Keratinocyte (primary cell): Measurements from ENCODE around the gene APOC1. TPM values are rescaled to one million over a fixed set of nuclear protein-coding genes. Genes with fewer than 3 reads are reported as not detected.

Experiments
- DNase-seq: peaks from one replicate; pipeline ENCODE4 v3.0.0-alpha.2; 2011; ENCODE audit warnings: low read depth, missing footprints, low spot score
- FAIRE-seq: peaks from 2 replicates; lab custom pipeline; 2011; peaks lifted over from hg19 to GRCh38; lab: Jason Lieb, UNC
- H2AFZ ChIP-seq: 2 replicates; pipeline ENCODE4 v1.6.0; 2012; ENCODE audit warnings: low read length, control low read depth, inconsistent platforms; ENCODE audit not compliant: control insufficient read depth
- H3K27ac ChIP-seq: 2 replicates; pipeline ENCODE4 v1.5.1; 2011; ENCODE audit warnings: low read length; ENCODE audit not compliant: control insufficient read depth, insufficient read depth
- H3K27me3 ChIP-seq: 3 replicates; pipeline ENCODE4 v1.6.0; 2011; ENCODE audit warnings: low read length; ENCODE audit not compliant: control insufficient read depth, insufficient read depth; ENCODE audit errors: extremely low read depth
- H3K36me3 ChIP-seq, 2 experiments: 2 replicates in 1 of 2; 3 replicates in 1 of 2; pipeline ENCODE4 v1.5.1; 2011; ENCODE audit warnings: low read length in 2 of 2, mild to moderate bottlenecking in 1 of 2; ENCODE audit not compliant: control insufficient read depth in 2 of 2, insufficient read depth in 2 of 2; ENCODE audit errors: extremely low read depth in 1 of 2
- H3K4me1 ChIP-seq: 3 replicates; pipeline ENCODE4 v1.5.1; 2011; ENCODE audit warnings: low read length; ENCODE audit not compliant: control insufficient read depth, insufficient read depth; ENCODE audit errors: extremely low read depth
- H3K4me2 ChIP-seq: 3 replicates; pipeline ENCODE4 v1.6.0; 2011; ENCODE audit warnings: low read depth, low read length; ENCODE audit not compliant: control insufficient read depth, insufficient read depth; ENCODE audit errors: extremely low read depth
- H3K4me3 ChIP-seq, 3 experiments: fragments of 200-600 bp in 1 of 3; sonication (generic) in 1 of 3; 2 replicates in 2 of 3; 3 replicates in 1 of 3; pipeline ENCODE4 v1.5.1; 2011 to 2016; ENCODE audit warnings: low read length in 3 of 3, mild to moderate bottlenecking in 3 of 3, control low read depth in 2 of 3, inconsistent platforms in 1 of 3, low read depth in 1 of 3, mixed read lengths in 1 of 3, mixed run types in 1 of 3, moderate library complexity in 1 of 3; ENCODE audit not compliant: control insufficient read depth in 2 of 3, insufficient read depth in 2 of 3; ENCODE audit errors: extremely low read depth in 1 of 3
- H3K79me2 ChIP-seq: 2 replicates; pipeline ENCODE4 v1.6.0; 2012; ENCODE audit warnings: low read length; ENCODE audit not compliant: control insufficient read depth, insufficient read depth
- H3K9ac ChIP-seq: 3 replicates; pipeline ENCODE4 v1.6.0; 2011; ENCODE audit warnings: low read length; ENCODE audit not compliant: control insufficient read depth, insufficient read depth; ENCODE audit errors: extremely low read depth
- H3K9me1 ChIP-seq: 3 replicates; pipeline ENCODE4 v1.6.0; 2011; ENCODE audit warnings: low read length; ENCODE audit not compliant: control insufficient read depth, insufficient read depth; ENCODE audit errors: extremely low read depth
- H3K9me3 ChIP-seq: 2 replicates; pipeline ENCODE4 v1.5.1; 2012; ENCODE audit warnings: low read depth, low read length; ENCODE audit not compliant: control insufficient read depth
- H4K20me1 ChIP-seq: 3 replicates; pipeline ENCODE4 v1.6.0; 2011; ENCODE audit warnings: low read length; ENCODE audit not compliant: control insufficient read depth, insufficient read depth; ENCODE audit errors: extremely low read depth
- CTCF ChIP-seq, 3 experiments: IDR thresholded peaks in 1 of 3; conservative IDR thresholded peaks in 1 of 3; optimal IDR thresholded peaks in 1 of 3; 2 replicates in 2 of 3; 3 replicates in 1 of 3; pipeline versions ENCODE3 to v1.5.1; 2011; ENCODE audit warnings: low read length in 3 of 3, mild to moderate bottlenecking in 3 of 3, moderate library complexity in 2 of 3, control low read depth in 1 of 3, inconsistent platforms in 1 of 3; ENCODE audit not compliant: insufficient read depth in 2 of 3; ENCODE audit errors: extremely low read depth in 1 of 3
- EZH2 ChIP-seq: IDR thresholded peaks from one replicate; pipeline ENCODE4 v1.6.1; 2012; ENCODE audit warnings: inconsistent platforms, mild to moderate bottlenecking, low read length, moderate library complexity
- dilution Hi-C: fragments of 300-500 bp; cut with MboI; formaldehyde crosslinking; loops from one replicate; pipeline ENCODE4 v1.7.0; 2020; ENCODE audit warnings: low sequenced_read_pairs; ENCODE audit not compliant: extremely low pct_ligation_motif_present
- polyA plus RNA-seq, 5 experiments: library from polyadenylated mRNA; depleted of rRNA in 3 of 5; stranded (reverse) in 3 of 5; stranded (forward) in 1 of 5; unstranded in 1 of 5; fragments of >200 nt; gene quantifications; 1 replicate in 1 of 5; 2 replicates in 3 of 5; 3 replicates in 1 of 5; pipeline versions ENCODE4 v1.2.1 to v1.2.3, GENCODE V29; 2011 to 2012; ENCODE audit warnings: missing spikeins in 2 of 5, low read depth in 1 of 5, low replicate concordance in 1 of 5

Gene APOC1
- polyA plus RNA-seq, 1 donor (not counting 4 experiments of a cell fraction or from before 2014, with no cell fraction given), result 0.79 TPM

GRCh38 chr19:44889830-44890365 is 24.5 kb upstream of the APOC1 start:
- DNase-seq, result no peak
- H3K79me2 ChIP-seq, result peaks cover 36% of the 10 kb centered on the region
- peaks cover 17% of the 10 kb centered on the region for H3K4me1 ChIP-seq
- H3K4me3 ChIP-seq, result peak overlapping the region; percentile 44 to 54 (median 46)
- H2AFZ ChIP-seq, result peak overlapping the region; percentile 86
- TF ChIP-seq CTCF (optimal IDR thresholded peaks at IDR 0.05 in 1 of 3, IDR thresholded peaks at IDR 0.05 in 1 of 3, conservative IDR thresholded peaks at IDR 0.05 in 1 of 3; ENCODE audit: extremely low read depth in 1 of 3, insufficient read depth in 2 of 3, low read length in 3 of 3), result no peak
- no peak for TF ChIP-seq EZH2
- H3K4me2 ChIP-seq, result peak overlapping the region; percentile 80
- no peaks in the 10 kb centered on the region for H3K9me3 ChIP-seq
- H3K27me3 ChIP-seq, result no peaks in the 10 kb centered on the region
- H3K9ac ChIP-seq, result peak overlapping the region; percentile 70
- dilution Hi-C loops, result no loop called here
- H4K20me1 ChIP-seq, result peaks cover 4% of the 10 kb centered on the region
- FAIRE-seq, result no peak
- peaks cover 23 to 30% of the 10 kb centered on the region in 2 experiments for H3K36me3 ChIP-seq
- no peaks in the 10 kb centered on the region for H3K9me1 ChIP-seq
- H3K27ac ChIP-seq, result peak overlapping the region; percentile 75

GRCh38 chr19:44890366-44891015 is 23.9 kb upstream of the APOC1 start:
- Histone ChIP-seq H2AFZ (peak overlapping the region; percentile 86), H3K9me1 (no peaks in the 10 kb centered on the region), H3K27ac (peak overlapping the region; percentile 75), H3K36me3 (peaks cover 27 to 35% of the 10 kb centered on the region in 2 experiments), H3K79me2 (peaks cover 40% of the 10 kb centered on the region), H3K9ac (peak overlapping the region; percentile 70), H3K9me3 (no peaks in the 10 kb centered on the region), H4K20me1 (peaks cover 7% of the 10 kb centered on the region), H3K4me1 (peaks cover 17% of the 10 kb centered on the region), H3K27me3 (no peaks in the 10 kb centered on the region), H3K4me3 (peak overlapping the region; percentile 46 to 54 (median 49)), H3K4me2 (peak overlapping the region; percentile 80)
- dilution Hi-C loops, result no loop called here
- DNase-seq, result peak; percentile 98
- TF ChIP-seq CTCF (optimal IDR thresholded peaks at IDR 0.05 in 1 of 3, IDR thresholded peaks at IDR 0.05 in 1 of 3, conservative IDR thresholded peaks at IDR 0.05 in 1 of 3; ENCODE audit: extremely low read depth in 1 of 3, insufficient read depth in 2 of 3, low read length in 3 of 3) (no peak), EZH2 (no peak)
- peak; percentile 97 for FAIRE-seq
